ENCODE data around the gene CHSY3. TPM values are rescaled to one million over a fixed set of nuclear protein-coding genes. Genes with fewer than 3 reads are reported as not detected.

Gene CHSY3
- total RNA-seq, result 10 to 100 TPM in 1 of 4 donors, 1 to 10 TPM in 1, under 1 TPM in 1, not detected in 1; 0.77 to 22.1 (median 2.8) TPM

DNA sequence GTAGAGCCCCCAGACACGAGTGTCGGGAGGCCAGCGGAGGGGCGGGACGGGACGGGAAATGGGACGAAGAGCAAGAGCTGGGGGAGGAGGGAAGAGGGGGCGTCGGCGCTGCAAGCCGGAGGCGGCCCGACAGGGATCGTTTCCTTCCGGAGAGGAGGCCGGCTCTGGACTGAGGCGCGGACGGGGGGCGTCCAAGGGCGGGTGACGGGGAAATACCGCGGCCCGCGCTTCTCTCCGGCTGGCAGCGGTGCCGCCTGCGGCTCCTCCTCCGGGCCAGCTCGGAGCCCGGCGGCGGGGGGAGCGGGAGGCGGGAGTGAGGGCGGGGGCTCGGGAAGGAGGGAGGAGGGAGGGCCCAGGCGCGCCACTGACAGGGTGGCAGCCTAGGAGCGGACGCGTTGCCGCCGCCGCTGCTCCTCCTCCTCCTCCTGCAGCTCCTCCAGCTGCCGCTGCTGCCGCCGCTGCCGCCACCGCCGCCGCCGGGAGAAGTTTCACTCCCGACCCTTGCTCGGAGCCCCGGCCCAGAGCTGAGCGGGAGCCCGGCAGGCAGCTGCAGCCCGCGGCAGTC, at the start of gene CHSY3:
TSS of gene CHSY3 (plus strand) at position 364 of the 565 bp plus-strand sequence.
- intact Hi-C loops (cut with DNase I; ENCODE audit: low total_unique reads), result no loop called here
- peak; percentile 69 to 76 for DNase-seq

DNA sequence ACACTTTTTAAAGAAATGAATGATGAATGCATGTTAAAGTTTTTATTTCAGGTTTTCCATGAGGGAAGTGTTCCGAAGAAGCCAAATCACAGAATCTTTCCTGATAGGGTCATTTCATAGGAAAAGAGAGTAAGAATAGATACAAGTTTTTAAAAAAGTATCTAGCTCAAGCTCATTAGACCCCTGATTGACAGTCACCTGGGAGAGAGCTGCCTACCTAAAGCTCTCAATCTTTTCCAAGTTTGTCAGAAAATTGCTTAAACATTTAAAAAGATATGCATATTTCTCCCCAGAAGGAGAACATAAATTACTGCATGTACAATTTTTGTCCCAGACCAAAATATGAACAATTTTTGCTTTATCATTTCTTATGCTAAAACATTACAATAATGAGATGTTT, 47.9 kb upstream of the CHSY3 start:
- H3K4me3 ChIP-seq, result no peak overlapping the region
- no peaks in the 10 kb centered on the region for H3K4me1 ChIP-seq
- no peak for DNase-seq
- H3K36me3 ChIP-seq, result no peaks in the 10 kb centered on the region
- no peaks in the 10 kb centered on the region for H3K27me3 ChIP-seq
- no peak overlapping the region for H3K27ac ChIP-seq
- no peak for TF ChIP-seq POLR2A (IDR thresholded peaks at IDR 0.05)
- TF ChIP-seq, protein P1, sequence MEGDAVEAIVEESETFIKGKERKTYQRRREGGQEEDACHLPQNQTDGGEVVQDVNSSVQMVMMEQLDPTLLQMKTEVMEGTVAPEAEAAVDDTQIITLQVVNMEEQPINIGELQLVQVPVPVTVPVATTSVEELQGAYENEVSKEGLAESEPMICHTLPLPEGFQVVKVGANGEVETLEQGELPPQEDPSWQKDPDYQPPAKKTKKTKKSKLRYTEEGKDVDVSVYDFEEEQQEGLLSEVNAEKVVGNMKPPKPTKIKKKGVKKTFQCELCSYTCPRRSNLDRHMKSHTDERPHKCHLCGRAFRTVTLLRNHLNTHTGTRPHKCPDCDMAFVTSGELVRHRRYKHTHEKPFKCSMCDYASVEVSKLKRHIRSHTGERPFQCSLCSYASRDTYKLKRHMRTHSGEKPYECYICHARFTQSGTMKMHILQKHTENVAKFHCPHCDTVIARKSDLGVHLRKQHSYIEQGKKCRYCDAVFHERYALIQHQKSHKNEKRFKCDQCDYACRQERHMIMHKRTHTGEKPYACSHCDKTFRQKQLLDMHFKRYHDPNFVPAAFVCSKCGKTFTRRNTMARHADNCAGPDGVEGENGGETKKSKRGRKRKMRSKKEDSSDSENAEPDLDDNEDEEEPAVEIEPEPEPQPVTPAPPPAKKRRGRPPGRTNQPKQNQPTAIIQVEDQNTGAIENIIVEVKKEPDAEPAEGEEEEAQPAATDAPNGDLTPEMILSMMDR (IDR thresholded peaks at IDR 0.05), result no peak
- no peaks in the 10 kb centered on the region for H3K9me3 ChIP-seq
- intact Hi-C loops (cut with DNase I; ENCODE audit: low total_unique reads), result no loop called here

More for the DNA sequence above, at the start of gene CHSY3:
- H3K9me3 ChIP-seq, result no peaks in the 10 kb centered on the region
- H3K4me3 ChIP-seq, result peak within 1 kb of the TSS; percentile 49 to 51
- H3K27me3 ChIP-seq, result no peaks in the 10 kb centered on the region
- H3K4me1 ChIP-seq, result no peaks in the 10 kb centered on the region
- H3K27ac ChIP-seq, result peak within 1 kb of the TSS; percentile 66 to 83
- peak; percentile 16 to 17 for TF ChIP-seq POLR2A (IDR thresholded peaks at IDR 0.05)
- TF ChIP-seq, protein P1 (IDR thresholded peaks at IDR 0.05), result peak in 2 of 4 experiments; percentile 14 to 35
- H3K36me3 ChIP-seq, result no peaks in the 10 kb centered on the region

DNA sequence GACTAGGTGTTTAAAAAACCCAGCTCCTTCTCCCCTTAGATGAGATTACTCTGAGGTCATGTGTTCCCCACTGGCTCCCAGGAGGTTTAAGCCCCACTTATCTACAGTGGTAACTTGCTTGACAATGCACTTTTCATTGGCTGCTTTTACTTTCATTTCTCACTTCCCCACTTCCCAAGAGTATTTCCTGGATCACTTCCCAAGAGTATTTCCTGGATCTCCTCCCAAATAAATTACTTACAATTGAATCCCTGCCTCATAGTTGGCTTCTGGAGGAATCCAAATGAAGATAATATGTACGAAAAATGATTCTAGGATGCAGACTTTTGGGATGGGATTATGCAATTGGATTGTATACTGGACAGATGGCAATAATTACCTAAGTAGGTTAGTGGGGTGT, 47.1 kb upstream of the CHSY3 start:
- TF ChIP-seq, protein P1 (IDR thresholded peaks at IDR 0.05), result no peak
- TF ChIP-seq POLR2A (IDR thresholded peaks at IDR 0.05), result no peak
- intact Hi-C loops (cut with DNase I; ENCODE audit: low total_unique reads), result no loop called here
- DNase-seq, result no peak

DNA sequence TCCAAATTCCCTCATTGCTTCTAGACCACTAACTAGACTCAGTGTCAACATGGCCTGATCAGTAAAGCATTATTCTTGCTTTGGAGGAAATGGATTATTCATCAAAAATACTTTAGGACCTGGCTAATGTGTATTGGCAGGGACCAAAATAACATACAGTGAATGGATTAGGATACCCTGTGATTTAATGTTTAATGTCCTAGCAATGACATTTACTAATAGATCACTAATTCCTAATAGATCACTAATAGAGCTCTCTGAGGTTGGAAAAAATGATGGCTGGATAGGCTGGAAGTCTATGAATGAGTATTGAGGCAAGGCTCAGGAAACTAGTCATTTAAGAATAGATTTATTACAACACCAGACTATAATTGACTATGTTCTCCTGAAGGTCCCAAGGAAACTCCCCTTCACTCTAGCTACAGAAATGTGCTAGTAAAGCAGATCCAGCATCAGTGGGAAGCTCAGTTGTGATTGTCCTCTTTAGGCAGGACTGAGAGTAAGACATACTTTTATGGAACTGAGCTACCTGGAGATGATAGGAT, 46.1 kb upstream of the CHSY3 start:
- Histone ChIP-seq H3K36me3 (no peaks in the 10 kb centered on the region), H3K27ac (no peak overlapping the region), H3K9me3 (no peaks in the 10 kb centered on the region), H3K4me1 (no peaks in the 10 kb centered on the region), H3K27me3 (no peaks in the 10 kb centered on the region), H3K4me3 (no peak overlapping the region)
- intact Hi-C loops (cut with DNase I; ENCODE audit: low total_unique reads), result no loop called here
- TF ChIP-seq, protein P1 (IDR thresholded peaks at IDR 0.05), result no peak
- no peak for TF ChIP-seq POLR2A (IDR thresholded peaks at IDR 0.05)
- DNase-seq, result no peak

More for the DNA sequence above, 47.1 kb upstream of the CHSY3 start:
- Histone ChIP-seq H3K27me3 (no peaks in the 10 kb centered on the region), H3K9me3 (no peaks in the 10 kb centered on the region), H3K4me3 (no peak overlapping the region), H3K36me3 (no peaks in the 10 kb centered on the region), H3K27ac (no peak overlapping the region), H3K4me1 (no peaks in the 10 kb centered on the region)

DNA sequence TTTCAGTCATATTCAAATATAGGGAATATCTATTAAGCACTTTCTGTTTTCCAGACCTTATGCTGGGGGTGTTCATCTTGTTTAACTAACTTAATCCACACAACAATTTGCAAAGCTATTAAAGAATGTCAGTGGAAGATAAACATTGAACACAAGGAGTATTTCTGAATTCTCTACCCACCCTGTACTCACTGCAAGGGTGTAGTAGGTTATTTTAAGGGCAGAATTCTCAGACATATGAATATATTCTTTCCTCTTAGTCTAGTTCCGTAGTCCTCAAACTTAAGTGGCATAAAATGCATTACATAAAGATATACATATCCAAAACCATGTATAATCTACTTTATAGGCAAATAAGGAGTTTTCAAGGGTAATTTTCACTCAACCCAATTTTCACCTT, 19.9 kb upstream of the CHSY3 start:
- Histone ChIP-seq H3K4me3 (no peak overlapping the region), H3K27ac (no peak overlapping the region), H3K4me1 (no peaks in the 10 kb centered on the region), H3K36me3 (no peaks in the 10 kb centered on the region), H3K27me3 (no peaks in the 10 kb centered on the region), H3K9me3 (no peaks in the 10 kb centered on the region)
- intact Hi-C loops (cut with DNase I; ENCODE audit: low total_unique reads), result no loop called here
- TF ChIP-seq POLR2A (IDR thresholded peaks at IDR 0.05), result no peak
- TF ChIP-seq, protein P1 (IDR thresholded peaks at IDR 0.05), result no peak
- DNase-seq, result no peak
